GM12878 (cell line): ENCODE data around the gene CST6. TPM values are rescaled to one million over a fixed set of nuclear protein-coding genes. Genes with fewer than 3 reads are reported as not detected.

Experiments
- ATAC-seq: fragments of 200-7000 bp; cut with Tn5 transposase; 3 replicates; pipeline ENCODE4 v1.9.1; 2020; ENCODE audit warnings: mild to moderate bottlenecking, moderate library complexity
- BruUV-seq: library from RNA; stranded (reverse); fragments of 400-500 nt; replicated peaks from 2 replicates; lab custom pipeline; 2021; lab: Mats Ljungman, UMichigan
- CTCF ChIA-PET: fragments of 300-600 bp; sonication (Branson Sonifier 250); formaldehyde crosslinking; extraction: SDS; loops from one replicate; lab custom pipeline; 2021; ENCODE audit warnings: inconsistent platforms; lab: Yijun Ruan, JAX
- POLR2A ChIA-PET: fragments of 350-600 bp; formaldehyde crosslinking; extraction: SDS; loops from one replicate; lab custom pipeline; 2021; ENCODE audit warnings: inconsistent platforms; lab: Charles Lee
- RAD21 ChIA-PET: fragments of 300-600 bp; sonication (Branson Sonifier 250); formaldehyde crosslinking; loops from one replicate; lab custom pipeline; 2023; ENCODE audit warnings: antibody characterized with exemption; ENCODE audit not compliant: unreplicated experiment; lab: Charles Lee
- SMC1A ChIA-PET: fragments of 300-600 bp; sonication (Branson Sonifier 250); formaldehyde crosslinking; loops from one replicate; lab custom pipeline; 2023; ENCODE audit not compliant: unreplicated experiment, uncharacterized antibody; lab: Charles Lee
- DNase-seq: peaks from one replicate; pipeline ENCODE4 v3.0.0-alpha.2; 2011; ENCODE audit warnings: low read depth, low spot score
- FAIRE-seq: peaks from 3 replicates; lab custom pipeline; 2011; peaks lifted over from hg19 to GRCh38; lab: Jason Lieb, UNC
- H2AFZ ChIP-seq: 2 replicates; pipeline ENCODE4 v1.6.0; 2011; ENCODE audit warnings: low read depth, low read length, control low read depth; ENCODE audit not compliant: control insufficient read depth
- H3K27ac ChIP-seq: 2 replicates; pipeline ENCODE4 v1.5.1; 2011; ENCODE audit warnings: control low read depth; ENCODE audit not compliant: control insufficient read depth, insufficient read depth
- H3K27me3 ChIP-seq, 2 experiments: replicated peaks in 1 of 2; 2 replicates each; pipeline versions ENCODE4 v1.6.0 to v1.6.1; 2011; ENCODE audit warnings: low read length in 1 of 2; ENCODE audit not compliant: control insufficient read depth in 2 of 2, insufficient read depth in 2 of 2
- H3K36me3 ChIP-seq, 2 experiments: 2 replicates each; pipeline ENCODE4 v1.5.1; 2011; ENCODE audit warnings: low read length in 1 of 2; ENCODE audit not compliant: control insufficient read depth in 2 of 2, insufficient read depth in 2 of 2
- H3K4me1 ChIP-seq: 2 replicates; pipeline ENCODE4 v1.6.1; 2011; ENCODE audit warnings: mild to moderate bottlenecking, low read length, moderate library complexity, mixed read lengths; ENCODE audit not compliant: control insufficient read depth, insufficient read depth
- H3K4me2 ChIP-seq: 2 replicates; pipeline ENCODE4 v1.6.0; 2011; ENCODE audit warnings: control low read depth; ENCODE audit not compliant: control insufficient read depth, insufficient read depth
- H3K4me3 ChIP-seq: fragments of 200-600 bp; sonication (generic); 2 replicates; pipeline ENCODE4 v1.5.1; 2016
- H3K79me2 ChIP-seq: 2 replicates; pipeline ENCODE4 v1.6.0; 2011; ENCODE audit warnings: low read length; ENCODE audit not compliant: control insufficient read depth, insufficient read depth
- H3K9ac ChIP-seq: 2 replicates; pipeline ENCODE4 v1.8.0; 2011; ENCODE audit warnings: low read length, control low read depth, mixed read lengths; ENCODE audit not compliant: control insufficient read depth, insufficient read depth
- H3K9me3 ChIP-seq: replicated peaks from 3 replicates; pipeline ENCODE4 v1.5.1; 2011; ENCODE audit warnings: mild to moderate bottlenecking, low read length; ENCODE audit not compliant: control insufficient read depth, insufficient read depth
- H4K20me1 ChIP-seq: 2 replicates; pipeline ENCODE4 v1.6.0; 2011; ENCODE audit not compliant: control insufficient read depth, insufficient read depth
- DPF2 ChIP-seq: fragments of 450-650 bp; IDR thresholded peaks from 2 replicates; pipeline ENCODE4 v1.6.1; 2017; ENCODE audit warnings: mild to moderate bottlenecking
- E2F8 ChIP-seq: fragments of 450-650 bp; IDR thresholded peaks from 2 replicates; pipeline ENCODE4 v1.6.1; 2018; ENCODE audit warnings: mild to moderate bottlenecking, low read depth, moderate library complexity; ENCODE audit not compliant: partially characterized antibody
- KAT2A ChIP-seq: conservative IDR thresholded peaks from 2 replicates; pipeline ENCODE4 v1.6.1; 2011; ENCODE audit warnings: low read depth, low read length; ENCODE audit not compliant: control insufficient read depth
- NR2C1 ChIP-seq: fragments of 450-650 bp; IDR thresholded peaks from 2 replicates; pipeline ENCODE4 v1.6.1; 2017; ENCODE audit warnings: antibody characterized with exemption, mild to moderate bottlenecking, moderate library complexity
- RAD51 ChIP-seq: fragments of 450-650 bp; IDR thresholded peaks from 2 replicates; pipeline ENCODE4 v1.6.1; 2016; ENCODE audit warnings: moderate library complexity, mild to moderate bottlenecking, inconsistent platforms
- SREBF2 ChIP-seq: IDR thresholded peaks from 2 replicates; pipeline ENCODE4 v1.6.1; 2012; ENCODE audit warnings: mild to moderate bottlenecking, low read length
- YY1 ChIP-seq: IDR thresholded peaks from 2 replicates; pipeline ENCODE4 v1.6.1; 2011; ENCODE audit warnings: low read depth, mild to moderate bottlenecking, low read length
- ZNF24 ChIP-seq: fragments of 450-650 bp; IDR thresholded peaks from 2 replicates; pipeline ENCODE4 v1.6.1; 2017; ENCODE audit warnings: antibody characterized with exemption, mild to moderate bottlenecking
- WGBS: methylation state at CpG from one replicate; pipeline ENCODE4 v1.1.6; 2016; ENCODE audit warnings: low lambda C conversion rate; ENCODE audit not compliant: insufficient replicate concordance, insufficient coverage; ENCODE audit errors: missing lambda C conversion rate; 5-methylcytosine and 5-hydroxymethylcytosine counted together
- in situ Hi-C: fragments of 300-500 bp; cut with MboI; formaldehyde crosslinking; loops from 9 replicates; pipeline ENCODE4 v1.14.3; 2018; ENCODE audit warnings: mixed read lengths
- intact Hi-C: fragments of 100-400 bp; cut with micrococcal nuclease; formaldehyde crosslinking; loops from one replicate; pipeline ENCODE4 v1.14.2; 2022; ENCODE audit not compliant: unreplicated experiment
- polyA plus RNA-seq, 11 experiments: library from polyadenylated mRNA; depleted of rRNA in 4 of 11; unstranded in 6 of 11; stranded (reverse) in 5 of 11; fragments of >200 nt; fragmentation: Nextera tagmentation in 4 of 11; fragmentation: Illumina TruSeq in 1 of 11; extraction: Ambion mirVana in 4 of 11; extraction: Trizol in 1 of 11; gene quantifications; 1 replicate in 1 of 11; 2 replicates in 10 of 11; pipeline versions ENCODE4 v1.2.1 to v1.2.3, GENCODE V29; 2011 to 2016; ENCODE audit warnings: inconsistent platforms in 2 of 11, missing spikeins in 2 of 11, low read depth in 1 of 11
- total RNA-seq, 4 experiments: library from RNA; depleted of rRNA in 3 of 4; stranded (reverse); fragments of >200 nt in 3 of 4; fragmentation: Illumina TruSeq in 1 of 4; extraction: Trizol in 1 of 4; gene quantifications; 2 replicates each; pipeline versions ENCODE4 v1.2.1 to v1.2.3, GENCODE V29; 2013 to 2021
- TF ChIP-seq, protein P1 (sequence below): fragments of 450-650 bp; IDR thresholded peaks from 2 replicates; pipeline ENCODE4 v1.6.1; 2017; ENCODE audit warnings: mild to moderate bottlenecking, moderate library complexity

The CST6 gene
- total and polyA plus RNA-seq, 10 of the 15 experiments (the other 5 are each of a cell fraction or from before 2014, with no cell fraction given): not detected

DNA sequence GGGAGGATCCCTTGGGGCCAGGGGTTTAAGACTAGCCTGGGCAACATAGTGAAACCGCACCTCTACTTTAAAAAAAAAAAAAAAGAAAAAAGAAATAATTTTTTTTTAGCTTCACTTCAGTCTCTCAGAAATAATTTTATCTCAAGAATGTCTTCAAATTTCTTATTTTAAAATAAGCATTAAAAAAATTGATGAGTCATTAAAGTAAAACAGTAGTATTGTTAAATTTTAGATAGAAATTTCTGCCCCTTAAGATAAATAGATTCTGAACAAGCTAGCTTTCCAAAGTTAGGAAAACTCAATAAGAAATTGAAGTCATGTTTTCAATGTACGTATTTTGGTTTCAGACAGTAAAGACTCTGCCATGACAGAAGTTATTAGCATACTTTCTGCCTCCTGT lies 50.6 kb downstream of the CST6 start:
- H3K79me2 ChIP-seq: peaks cover 4% of the 10 kb centered on the region
- H3K4me2 ChIP-seq: no peak overlapping the region
- H3K4me3 ChIP-seq: no peak overlapping the region
- no peaks in the 10 kb centered on the region for H4K20me1 ChIP-seq
- no peak for DNase-seq
- H3K9ac ChIP-seq: no peak overlapping the region
- H3K27me3 ChIP-seq: no peaks in the 10 kb centered on the region
- POLR2A ChIA-PET: interaction anchor here (0.6 to 1.9 kb wide), 6 partner anchors 9 to 91 kb away, joined by 3 to 9 read pairs (median 4); partner anchors contain the start of gene SF3B2
- ATAC-seq: no peak
- SMC1A ChIA-PET: interaction anchor here (0.6 to 1.0 kb wide), 2 partner anchors 73 to 87 kb away, joined by 4 read pairs; no protein-coding TSS in a partner anchor
- in situ Hi-C loops (no loop called here), intact Hi-C loops (no loop called here)
- no peak for FAIRE-seq
- TF ChIP-seq RAD51 (no peak), NR2C1 (no peak), YY1 (no peak), E2F8 (no peak), KAT2A (no peak), DPF2 (no peak), SREBF2 (no peak), ZNF24 (no peak)
- TF ChIP-seq, protein P1, sequence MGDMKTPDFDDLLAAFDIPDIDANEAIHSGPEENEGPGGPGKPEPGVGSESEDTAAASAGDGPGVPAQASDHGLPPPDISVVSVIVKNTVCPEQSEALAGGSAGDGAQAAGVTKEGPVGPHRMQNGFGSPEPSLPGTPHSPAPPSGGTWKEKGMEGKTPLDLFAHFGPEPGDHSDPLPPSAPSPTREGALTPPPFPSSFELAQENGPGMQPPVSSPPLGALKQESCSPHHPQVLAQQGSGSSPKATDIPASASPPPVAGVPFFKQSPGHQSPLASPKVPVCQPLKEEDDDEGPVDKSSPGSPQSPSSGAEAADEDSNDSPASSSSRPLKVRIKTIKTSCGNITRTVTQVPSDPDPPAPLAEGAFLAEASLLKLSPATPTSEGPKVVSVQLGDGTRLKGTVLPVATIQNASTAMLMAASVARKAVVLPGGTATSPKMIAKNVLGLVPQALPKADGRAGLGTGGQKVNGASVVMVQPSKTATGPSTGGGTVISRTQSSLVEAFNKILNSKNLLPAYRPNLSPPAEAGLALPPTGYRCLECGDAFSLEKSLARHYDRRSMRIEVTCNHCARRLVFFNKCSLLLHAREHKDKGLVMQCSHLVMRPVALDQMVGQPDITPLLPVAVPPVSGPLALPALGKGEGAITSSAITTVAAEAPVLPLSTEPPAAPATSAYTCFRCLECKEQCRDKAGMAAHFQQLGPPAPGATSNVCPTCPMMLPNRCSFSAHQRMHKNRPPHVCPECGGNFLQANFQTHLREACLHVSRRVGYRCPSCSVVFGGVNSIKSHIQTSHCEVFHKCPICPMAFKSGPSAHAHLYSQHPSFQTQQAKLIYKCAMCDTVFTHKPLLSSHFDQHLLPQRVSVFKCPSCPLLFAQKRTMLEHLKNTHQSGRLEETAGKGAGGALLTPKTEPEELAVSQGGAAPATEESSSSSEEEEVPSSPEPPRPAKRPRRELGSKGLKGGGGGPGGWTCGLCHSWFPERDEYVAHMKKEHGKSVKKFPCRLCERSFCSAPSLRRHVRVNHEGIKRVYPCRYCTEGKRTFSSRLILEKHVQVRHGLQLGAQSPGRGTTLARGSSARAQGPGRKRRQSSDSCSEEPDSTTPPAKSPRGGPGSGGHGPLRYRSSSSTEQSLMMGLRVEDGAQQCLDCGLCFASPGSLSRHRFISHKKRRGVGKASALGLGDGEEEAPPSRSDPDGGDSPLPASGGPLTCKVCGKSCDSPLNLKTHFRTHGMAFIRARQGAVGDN: no peak
- H3K36me3 ChIP-seq: peaks cover 35 to 70% of the 10 kb centered on the region in 2 experiments
- RAD21 ChIA-PET: interaction anchor here (0.6 kb wide), 1 partner anchor 13 kb away, joined by 3 read pairs; no protein-coding TSS in a partner anchor
- no peak overlapping the region for H3K27ac ChIP-seq
- no TSS peak for BruUV-seq
- 45% methylated on average over 2 of the region's 2 CpGs for WGBS
- H3K4me1 ChIP-seq: 0 out of 2 replicates have a peak, but pooled peaks cover 3% of the 10 kb centered on the region
- CTCF ChIA-PET: interaction anchor here (1.0 to 8.6 kb wide), 5 partner anchors 9 to 178 kb away, joined by 3 to 94 read pairs (median 5); partner anchors contain the start of gene SF3B2
- H2AFZ ChIP-seq: no peak overlapping the region
- peaks cover 6% of the 10 kb centered on the region; the same call in 2 of the 3 replicates for H3K9me3 ChIP-seq

Other genes starting within 250 kb of the CST6 start
Only the 7 nearest of the 21 such genes appear.
- gene SART1, start 50.3 kb upstream of the CST6 start, total RNA-seq (2014; rRNA removed): 47.3 and 60.2 TPM in 2 replicates
- 22.3 and 29.8 TPM in 2 replicates for gene SART1, start 50.3 kb upstream of the CST6 start, total RNA-seq (2014; rRNA removed; fragmentation: Illumina TruSeq; extraction: Trizol)
- 54.1 and 56.1 TPM in 2 replicates for gene SART1, start 50.3 kb upstream of the CST6 start, total RNA-seq (2021)
- 4.1 and 17.5 TPM in 2 replicates for gene SART1, start 50.3 kb upstream of the CST6 start, polyA plus RNA-seq (2011; rRNA removed)
- gene SART1, start 50.3 kb upstream of the CST6 start, polyA plus RNA-seq (2014; fragmentation: Illumina TruSeq; extraction: Trizol): 4.9 and 23.1 TPM in 2 replicates
- 10 to 100 TPM in 1 of 2 experiments, 1 to 10 TPM in 1; 6.2 to 14.8 TPM for gene SART1, start 50.3 kb upstream of the CST6 start, polyA plus RNA-seq (2014; fragmentation: Nextera tagmentation; extraction: Ambion mirVana)
- gene SART1, start 50.3 kb upstream of the CST6 start, polyA plus RNA-seq (2014; rRNA removed): 45.0 and 73.4 TPM in 2 replicates
- gene SART1, start 50.3 kb upstream of the CST6 start, polyA plus RNA-seq (2016; fragmentation: Nextera tagmentation; extraction: Ambion mirVana): 10 to 100 TPM; 50.4 to 60.5 TPM
- gene EIF1AD, start 9.9 kb upstream of the CST6 start, total RNA-seq (2014; rRNA removed): 36.7 and 39.3 TPM in 2 replicates
- 29.2 and 31.7 TPM in 2 replicates for gene EIF1AD, start 9.9 kb upstream of the CST6 start, total RNA-seq (2014; rRNA removed; fragmentation: Illumina TruSeq; extraction: Trizol)
- gene EIF1AD, start 9.9 kb upstream of the CST6 start, total RNA-seq (2021): 40.5 and 42.3 TPM in 2 replicates
- 33.5 and 44.8 TPM in 2 replicates for gene EIF1AD, start 9.9 kb upstream of the CST6 start, polyA plus RNA-seq (2011; rRNA removed)
- gene EIF1AD, start 9.9 kb upstream of the CST6 start, polyA plus RNA-seq (2014; fragmentation: Illumina TruSeq; extraction: Trizol): 40.1 and 45.5 TPM in 2 replicates
- gene EIF1AD, start 9.9 kb upstream of the CST6 start, polyA plus RNA-seq (2014; fragmentation: Nextera tagmentation; extraction: Ambion mirVana): 10 to 100 TPM; 51.5 to 56.8 TPM
- gene EIF1AD, start 9.9 kb upstream of the CST6 start, polyA plus RNA-seq (2014; rRNA removed): 31.4 and 31.6 TPM in 2 replicates
- 10 to 100 TPM; 33.0 to 35.5 TPM for gene EIF1AD, start 9.9 kb upstream of the CST6 start, polyA plus RNA-seq (2016; fragmentation: Nextera tagmentation; extraction: Ambion mirVana)
- 95.5 and 105 TPM in 2 replicates for gene BANF1, start 9.5 kb upstream of the CST6 start, total RNA-seq (2014; rRNA removed)
- gene BANF1, start 9.5 kb upstream of the CST6 start, total RNA-seq (2014; rRNA removed; fragmentation: Illumina TruSeq; extraction: Trizol): 98.4 and 99.0 TPM in 2 replicates
- gene BANF1, start 9.5 kb upstream of the CST6 start, total RNA-seq (2021): 235 and 248 TPM in 2 replicates
- 101 and 191 TPM in 2 replicates for gene BANF1, start 9.5 kb upstream of the CST6 start, polyA plus RNA-seq (2011; rRNA removed)
- 305 and 358 TPM in 2 replicates for gene BANF1, start 9.5 kb upstream of the CST6 start, polyA plus RNA-seq (2014; fragmentation: Illumina TruSeq; extraction: Trizol)
- 100 to 1,000 TPM; 501 to 574 TPM for gene BANF1, start 9.5 kb upstream of the CST6 start, polyA plus RNA-seq (2014; fragmentation: Nextera tagmentation; extraction: Ambion mirVana)
- gene BANF1, start 9.5 kb upstream of the CST6 start, polyA plus RNA-seq (2014; rRNA removed): 182 and 194 TPM in 2 replicates
- 100 to 1,000 TPM; 391 to 421 TPM for gene BANF1, start 9.5 kb upstream of the CST6 start, polyA plus RNA-seq (2016; fragmentation: Nextera tagmentation; extraction: Ambion mirVana)
- not detected in 2 replicates for gene CATSPER1, start 14.5 kb downstream of the CST6 start, total RNA-seq (2014; rRNA removed)
- gene CATSPER1, start 14.5 kb downstream of the CST6 start, total RNA-seq (2014; rRNA removed; fragmentation: Illumina TruSeq; extraction: Trizol): not detected in 2 replicates
- gene CATSPER1, start 14.5 kb downstream of the CST6 start, total RNA-seq (2021): not detected in 2 replicates
- gene CATSPER1, start 14.5 kb downstream of the CST6 start, polyA plus RNA-seq (2011; rRNA removed): 0.05 TPM in 1 of 2 replicates, not detected in the other
- not detected in 2 replicates for gene CATSPER1, start 14.5 kb downstream of the CST6 start, polyA plus RNA-seq (2014; fragmentation: Illumina TruSeq; extraction: Trizol)
- gene CATSPER1, start 14.5 kb downstream of the CST6 start, polyA plus RNA-seq (2014; fragmentation: Nextera tagmentation; extraction: Ambion mirVana): under 1 TPM in 1 of 2 experiments, not detected in 1; 0.02 TPM
- not detected in 2 replicates for gene CATSPER1, start 14.5 kb downstream of the CST6 start, polyA plus RNA-seq (2014; rRNA removed)
- gene CATSPER1, start 14.5 kb downstream of the CST6 start, polyA plus RNA-seq (2016; fragmentation: Nextera tagmentation; extraction: Ambion mirVana): not detected
- not detected in 2 replicates for gene GAL3ST3, start 37.2 kb downstream of the CST6 start, total RNA-seq (2014; rRNA removed)
- not detected in 2 replicates for gene GAL3ST3, start 37.2 kb downstream of the CST6 start, total RNA-seq (2014; rRNA removed; fragmentation: Illumina TruSeq; extraction: Trizol)
- gene GAL3ST3, start 37.2 kb downstream of the CST6 start, total RNA-seq (2021): not detected in 2 replicates
- gene GAL3ST3, start 37.2 kb downstream of the CST6 start, polyA plus RNA-seq (2011; rRNA removed): not detected in 2 replicates
- gene GAL3ST3, start 37.2 kb downstream of the CST6 start, polyA plus RNA-seq (2014; fragmentation: Illumina TruSeq; extraction: Trizol): not detected in 2 replicates
- gene GAL3ST3, start 37.2 kb downstream of the CST6 start, polyA plus RNA-seq (2014; fragmentation: Nextera tagmentation; extraction: Ambion mirVana): not detected
- 0.06 and 0.15 TPM in 2 replicates for gene GAL3ST3, start 37.2 kb downstream of the CST6 start, polyA plus RNA-seq (2014; rRNA removed)
- gene GAL3ST3, start 37.2 kb downstream of the CST6 start, polyA plus RNA-seq (2016; fragmentation: Nextera tagmentation; extraction: Ambion mirVana): under 1 TPM in 1 of 2 experiments, not detected in 1; 0.12 TPM
- gene SF3B2, start 40.4 kb downstream of the CST6 start, total RNA-seq (2014; rRNA removed): 124 and 138 TPM in 2 replicates
- gene SF3B2, start 40.4 kb downstream of the CST6 start, total RNA-seq (2014; rRNA removed; fragmentation: Illumina TruSeq; extraction: Trizol): 144 and 150 TPM in 2 replicates
- 232 and 235 TPM in 2 replicates for gene SF3B2, start 40.4 kb downstream of the CST6 start, total RNA-seq (2021)
- 55.7 and 91.4 TPM in 2 replicates for gene SF3B2, start 40.4 kb downstream of the CST6 start, polyA plus RNA-seq (2011; rRNA removed)
- 220 and 221 TPM in 2 replicates for gene SF3B2, start 40.4 kb downstream of the CST6 start, polyA plus RNA-seq (2014; fragmentation: Illumina TruSeq; extraction: Trizol)
- 100 to 1,000 TPM in 1 of 2 experiments, 10 to 100 TPM in 1; 56.3 to 123 TPM for gene SF3B2, start 40.4 kb downstream of the CST6 start, polyA plus RNA-seq (2014; fragmentation: Nextera tagmentation; extraction: Ambion mirVana)
- 126 and 128 TPM in 2 replicates for gene SF3B2, start 40.4 kb downstream of the CST6 start, polyA plus RNA-seq (2014; rRNA removed)
- gene SF3B2, start 40.4 kb downstream of the CST6 start, polyA plus RNA-seq (2016; fragmentation: Nextera tagmentation; extraction: Ambion mirVana): 100 to 1,000 TPM; 243 to 245 TPM
- gene PACS1, start 58.3 kb downstream of the CST6 start, total RNA-seq (2014; rRNA removed): 11.4 and 14.7 TPM in 2 replicates
- gene PACS1, start 58.3 kb downstream of the CST6 start, total RNA-seq (2014; rRNA removed; fragmentation: Illumina TruSeq; extraction: Trizol): 13.9 and 15.0 TPM in 2 replicates
- gene PACS1, start 58.3 kb downstream of the CST6 start, total RNA-seq (2021): 71.9 and 74.3 TPM in 2 replicates
- gene PACS1, start 58.3 kb downstream of the CST6 start, polyA plus RNA-seq (2011; rRNA removed): 22.3 and 27.2 TPM in 2 replicates
- gene PACS1, start 58.3 kb downstream of the CST6 start, polyA plus RNA-seq (2014; fragmentation: Illumina TruSeq; extraction: Trizol): 24.8 and 40.1 TPM in 2 replicates
- gene PACS1, start 58.3 kb downstream of the CST6 start, polyA plus RNA-seq (2014; fragmentation: Nextera tagmentation; extraction: Ambion mirVana): 1 to 10 TPM; 1.1 to 1.2 TPM
- gene PACS1, start 58.3 kb downstream of the CST6 start, polyA plus RNA-seq (2014; rRNA removed): 30.3 and 35.6 TPM in 2 replicates
- gene PACS1, start 58.3 kb downstream of the CST6 start, polyA plus RNA-seq (2016; fragmentation: Nextera tagmentation; extraction: Ambion mirVana): 10 to 100 TPM; 16.5 to 19.3 TPM